PC-9 (cell line): ENCODE data around the gene LMNTD2. TPM values are rescaled to one million over a fixed set of nuclear protein-coding genes. Genes with fewer than 3 reads are reported as not detected.
A peak's percentile ranks its signal among the peaks of the same experiment; 100 is the strongest.

Experiments used
- Bru-seq: library from RNA; stranded (reverse); fragments of 400-500 nt; gene quantifications from one replicate; lab custom pipeline; 2021; lab: Mats Ljungman, UMichigan
- BruChase-seq, 2 experiments: library from RNA; stranded (reverse); fragments of 400-500 nt; gene quantifications; one replicate each; lab custom pipeline; 2021; lab: Mats Ljungman, UMichigan
- BruUV-seq: library from RNA; stranded (reverse); fragments of 400-500 nt; replicated peaks from 2 replicates; lab custom pipeline; 2021; lab: Mats Ljungman, UMichigan
- CTCF ChIA-PET: fragments of 300-600 bp; sonication (Branson Sonifier 250); formaldehyde crosslinking; loops from one replicate; lab custom pipeline; 2022; ENCODE audit warnings: antibody characterized with exemption; lab: Charles Lee
- POLR2A ChIA-PET: fragments of 300-600 bp; sonication (Branson Sonifier 250); formaldehyde crosslinking; loops from one replicate; lab custom pipeline; 2022; ENCODE audit warnings: antibody characterized with exemption; ENCODE audit not compliant: unreplicated experiment; lab: Charles Lee
- DNase-seq, 2 experiments: peaks; one replicate each; pipeline versions ENCODE4 v3.0.0 to v3.0.0-alpha.2; 2015 to 2022; ENCODE audit warnings: mixed read lengths in 1 of 2
- H2AFZ ChIP-seq: fragments of 200-600 bp; sonication (generic); 2 replicates; pipeline ENCODE4 v1.8.1; 2017; ENCODE audit warnings: antibody characterized with exemption
- H3F3A ChIP-seq: fragments of 200-600 bp; sonication (generic); 2 replicates; pipeline ENCODE4 v1.8.1; 2017; ENCODE audit warnings: antibody characterized with exemption, mild to moderate bottlenecking, low read depth; ENCODE audit not compliant: insufficient read depth
- H3K27ac ChIP-seq: fragments of 200-600 bp; sonication (generic); 2 replicates; pipeline ENCODE4 v1.6.1; 2016; ENCODE audit warnings: mixed run types
- H3K27me3 ChIP-seq: fragments of 200-600 bp; sonication (generic); 2 replicates; pipeline ENCODE4 v1.6.1; 2016; ENCODE audit warnings: low read depth, mixed run types; ENCODE audit not compliant: insufficient read depth
- H3K36me3 ChIP-seq: fragments of 200-600 bp; sonication (generic); 2 replicates; pipeline ENCODE4 v1.6.1; 2016; ENCODE audit warnings: low read depth, mixed run types
- H3K4me1 ChIP-seq: fragments of 200-600 bp; sonication (generic); replicated peaks from 2 replicates; pipeline ENCODE4 v1.6.1; 2016; ENCODE audit warnings: mixed run types; ENCODE audit not compliant: insufficient read depth
- H3K4me2 ChIP-seq: fragments of 200-600 bp; sonication (generic); 2 replicates; pipeline ENCODE4 v1.6.1; 2017; ENCODE audit warnings: mixed run types
- H3K4me3 ChIP-seq: fragments of 200-600 bp; sonication (generic); 2 replicates; pipeline ENCODE4 v1.6.1; 2016; ENCODE audit warnings: mixed run types
- H3K79me2 ChIP-seq: fragments of 200-600 bp; sonication (generic); 2 replicates; pipeline ENCODE4 v1.6.1; 2017; ENCODE audit warnings: low read depth, mixed run types
- H3K9me2 ChIP-seq: fragments of 200-600 bp; sonication (generic); 2 replicates; pipeline ENCODE4 v1.8.1; 2017; ENCODE audit warnings: mild to moderate bottlenecking; ENCODE audit not compliant: insufficient read depth
- H3K9me3 ChIP-seq: fragments of 200-600 bp; sonication (generic); 2 replicates; pipeline ENCODE4 v1.8.1; 2016; ENCODE audit warnings: low read depth; ENCODE audit not compliant: insufficient read depth
- H4K20me1 ChIP-seq: fragments of 200-600 bp; sonication (generic); 2 replicates; pipeline ENCODE4 v1.8.1; 2017; ENCODE audit not compliant: insufficient read depth
- EZH2 ChIP-seq: fragments of 200-600 bp; sonication (generic); IDR thresholded peaks from 2 replicates; pipeline ENCODE4 v1.8.0; 2017; ENCODE audit warnings: antibody characterized with exemption, low read depth
- intact Hi-C: fragments of 100-400 bp; cut with micrococcal nuclease; formaldehyde crosslinking; loops from one replicate; pipeline ENCODE4 v1.10.0; 2022; ENCODE audit not compliant: unreplicated experiment
- long read RNA-seq: library from polyadenylated mRNA; stranded (forward); transcript quantifications from one replicate; pipeline ENCODE4 v2.0.0, GENCODE V29; 2022
- total RNA-seq: library from RNA; stranded (reverse); gene quantifications from 2 replicates; pipeline ENCODE4 v1.2.3, GENCODE V29; 2021
- TF ChIP-seq, protein P1 (sequence below): fragments of 200-600 bp; sonication (generic); conservative IDR thresholded peaks from 2 replicates; pipeline ENCODE4 v1.6.1; 2017; ENCODE audit warnings: mixed run types, antibody characterized with exemption, mild to moderate bottlenecking, moderate library complexity

LMNTD2 gene, protein sequence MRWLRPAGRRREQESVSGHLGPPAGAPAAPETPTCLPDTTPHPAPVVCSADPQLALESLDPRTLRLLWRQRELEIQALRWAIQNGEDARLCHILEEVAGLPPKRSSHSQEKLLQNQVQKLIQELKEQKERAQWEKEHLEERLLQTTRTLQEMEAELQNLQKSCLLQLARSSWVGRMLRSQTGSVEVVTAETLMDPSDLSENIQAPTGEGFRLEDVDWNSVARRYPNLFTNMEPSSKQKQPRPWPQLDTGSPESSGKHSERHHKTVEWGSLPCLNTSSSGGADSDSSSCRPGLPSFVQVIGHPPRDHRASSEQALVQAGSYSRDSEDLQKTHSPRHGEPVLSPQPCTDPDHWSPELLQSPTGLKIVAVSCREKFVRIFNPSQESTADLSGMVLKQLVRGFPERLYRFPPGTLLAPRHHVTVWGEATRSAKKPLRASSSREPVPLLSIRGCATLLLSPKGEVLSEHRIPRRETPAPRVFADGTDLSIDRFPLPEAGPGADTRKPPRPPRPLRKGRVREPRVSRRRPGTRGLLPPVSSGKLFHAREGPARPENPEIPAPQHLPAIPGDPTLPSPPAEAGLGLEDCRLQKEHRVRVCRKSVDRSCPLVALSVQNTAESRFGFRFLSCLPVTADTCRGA
- total RNA-seq (12.8 and 16.3 TPM in 2 replicates), Bru-seq, nascent RNA (percentile 37 among the genes with signal in this experiment), BruChase-seq, experiment 1, labeled RNA remaining after a 2-hour chase (percentile 41 among the genes with signal in this experiment), BruChase-seq, experiment 2, labeled RNA remaining after a 6-hour chase (percentile 60 among the genes with signal in this experiment)
- long read RNA-seq, partial matches to known transcripts = 0 of 10 reads
- long read RNA-seq, other reads (novel, unspliced or antisense) = 9 of 10 reads

DNA sequence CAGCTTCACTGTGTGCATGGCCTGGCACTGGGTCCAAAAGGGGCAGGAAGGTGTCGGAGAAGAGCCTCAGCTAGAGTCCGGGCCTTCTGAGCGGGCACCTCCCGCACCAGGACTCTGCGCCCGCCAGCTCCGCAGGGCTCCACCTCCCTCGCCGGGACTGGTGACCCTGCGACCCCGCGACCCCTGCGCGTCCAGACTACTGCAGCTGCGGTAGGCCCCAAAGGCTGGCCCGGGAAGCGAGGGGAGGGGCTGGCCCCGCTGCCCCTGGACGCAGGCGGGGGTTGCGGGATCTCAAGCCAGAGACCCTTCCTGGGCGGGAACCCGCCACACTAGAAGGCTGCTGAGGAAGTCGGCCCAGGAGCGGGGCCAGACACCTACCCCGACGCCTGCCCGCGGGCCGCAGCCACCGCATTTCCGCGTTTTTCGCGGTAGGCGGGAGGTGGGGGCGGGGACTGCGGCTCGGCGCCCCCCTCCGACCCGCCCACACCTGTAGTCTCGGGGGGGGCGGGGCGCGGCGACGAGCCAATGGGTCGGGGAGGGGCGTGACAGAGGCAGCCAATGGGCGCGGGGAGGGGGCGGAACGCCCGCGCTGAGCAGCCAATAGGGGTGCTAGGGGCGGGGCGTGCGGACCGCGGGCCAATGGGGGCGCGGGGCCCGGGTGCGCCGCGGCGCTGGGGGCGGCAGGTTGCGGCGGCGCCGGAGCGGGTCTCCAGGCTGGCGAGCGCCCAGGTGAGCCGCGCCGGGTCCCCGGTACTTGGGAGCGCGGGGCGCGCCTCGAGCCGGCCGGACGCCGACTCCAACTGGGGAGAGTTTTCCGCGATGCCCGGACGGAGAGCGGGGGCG, at the start of gene LMNTD2, which contains the start of gene RASSF7:
Gene LMNTD2, minus strand, starts transcription at position 434 of the 843 bp plus-strand sequence. Its CDS starts 22 bp downstream, at position 412.
Gene RASSF7, plus strand, starts transcription at position 666 of the 843 bp plus-strand sequence. CDS start 799 bp downstream, outside the sequence.
- POLR2A ChIA-PET = interaction anchor here (0.6 kb wide), 1 partner anchor 273 kb away, joined by 7 read pairs; no protein-coding TSS in a partner anchor
- Histone ChIP-seq H2AFZ (peak within 1 kb of the TSS; percentile 64; the same call in 1 of the 2 replicates), H3K36me3 (no peaks in the 10 kb centered on the region), H3K4me3 (peak within 1 kb of the TSS; percentile 68), H3K79me2 (peaks cover 10% of the 10 kb centered on the region; the same call in 1 of the 2 replicates), H3K9me2 (no peaks in the 10 kb centered on the region), H3F3A (peaks cover 11% of the 10 kb centered on the region; the same call in 1 of the 2 replicates), H3K4me1 (no peaks in the 10 kb centered on the region), H3K27ac (no peak within 1 kb of the TSS; the same call in 1 of the 2 replicates), H4K20me1 (no peaks in the 10 kb centered on the region; the same call in 1 of the 2 replicates), H3K4me2 (peak within 1 kb of the TSS; percentile 87), H3K27me3 (no peaks in the 10 kb centered on the region), H3K9me3 (no peaks in the 10 kb centered on the region)
- intact Hi-C loops = loop anchor here (10.0 kb wide), 1 partner anchor 164 kb away; no protein-coding TSS in a partner anchor
- TSS peak; percentile 69 for BruUV-seq
- peak; percentile 61 to 89 for DNase-seq
- TF ChIP-seq EZH2 = no peak
- TF ChIP-seq, protein P1, sequence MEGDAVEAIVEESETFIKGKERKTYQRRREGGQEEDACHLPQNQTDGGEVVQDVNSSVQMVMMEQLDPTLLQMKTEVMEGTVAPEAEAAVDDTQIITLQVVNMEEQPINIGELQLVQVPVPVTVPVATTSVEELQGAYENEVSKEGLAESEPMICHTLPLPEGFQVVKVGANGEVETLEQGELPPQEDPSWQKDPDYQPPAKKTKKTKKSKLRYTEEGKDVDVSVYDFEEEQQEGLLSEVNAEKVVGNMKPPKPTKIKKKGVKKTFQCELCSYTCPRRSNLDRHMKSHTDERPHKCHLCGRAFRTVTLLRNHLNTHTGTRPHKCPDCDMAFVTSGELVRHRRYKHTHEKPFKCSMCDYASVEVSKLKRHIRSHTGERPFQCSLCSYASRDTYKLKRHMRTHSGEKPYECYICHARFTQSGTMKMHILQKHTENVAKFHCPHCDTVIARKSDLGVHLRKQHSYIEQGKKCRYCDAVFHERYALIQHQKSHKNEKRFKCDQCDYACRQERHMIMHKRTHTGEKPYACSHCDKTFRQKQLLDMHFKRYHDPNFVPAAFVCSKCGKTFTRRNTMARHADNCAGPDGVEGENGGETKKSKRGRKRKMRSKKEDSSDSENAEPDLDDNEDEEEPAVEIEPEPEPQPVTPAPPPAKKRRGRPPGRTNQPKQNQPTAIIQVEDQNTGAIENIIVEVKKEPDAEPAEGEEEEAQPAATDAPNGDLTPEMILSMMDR = no peak
- CTCF ChIA-PET = no interaction called here

DNA sequence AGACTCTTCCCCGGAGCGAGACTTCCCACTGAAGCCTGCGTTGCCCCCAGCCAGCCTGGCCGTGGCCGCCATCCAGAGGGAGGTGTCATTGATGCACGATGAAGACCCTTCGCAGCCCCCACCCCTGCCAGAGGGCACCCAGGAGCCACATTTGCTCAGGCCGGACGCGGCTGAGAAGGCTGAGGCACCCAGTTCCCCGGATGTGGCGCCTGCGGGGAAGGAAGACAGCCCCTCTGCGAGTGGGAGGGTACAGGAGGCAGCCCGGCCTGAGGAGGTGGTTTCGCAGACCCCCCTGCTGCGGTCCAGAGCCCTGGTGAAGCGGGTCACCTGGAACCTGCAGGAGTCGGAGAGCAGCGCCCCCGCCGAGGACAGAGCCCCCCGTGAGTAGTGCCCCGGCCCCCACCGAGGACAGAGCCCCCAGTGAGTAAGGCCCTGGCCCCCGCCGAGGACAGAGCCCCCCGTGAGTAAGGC, 48.8 kb upstream of the LMNTD2 start:
- CTCF ChIA-PET = no interaction called here
- no peaks in the 10 kb centered on the region for H3K79me2 ChIP-seq
- BruUV-seq = no TSS peak

More for the DNA sequence above, 48.8 kb upstream of the LMNTD2 start:
- Histone ChIP-seq H3K4me3 (no peak overlapping the region), H2AFZ (no peak overlapping the region), H3K4me2 (no peak overlapping the region), H3F3A (peaks cover 9% of the 10 kb centered on the region), H3K27ac (no peak overlapping the region), H3K9me3 (no peaks in the 10 kb centered on the region), H4K20me1 (peaks cover 7% of the 10 kb centered on the region), H3K27me3 (no peaks in the 10 kb centered on the region), H3K4me1 (no peaks in the 10 kb centered on the region), H3K9me2 (no peaks in the 10 kb centered on the region), H3K36me3 (no peaks in the 10 kb centered on the region)
- POLR2A ChIA-PET = no interaction called here
- DNase-seq = no peak
- TF ChIP-seq, protein P1 = no peak
- TF ChIP-seq EZH2 = no peak
- intact Hi-C loops = no loop called here
